HCT116 (cell line): Measurements from ENCODE around the gene RGS17. TPM values are rescaled to one million over a fixed set of nuclear protein-coding genes. Genes with fewer than 3 reads are reported as not detected.
"Not testable (repeated sequence)": the region's sequence is repeated elsewhere in the genome, so short reads cannot be mapped to it uniquely, and the experiment has no call there.

Experiments used
- ATAC-seq: fragments of 200-7000 bp; cut with Tn5 transposase; 2 replicates; pipeline ENCODE4 v1.9.1; 2020; ENCODE audit warnings: mild to moderate bottlenecking, moderate library complexity
- BruUV-seq: library from RNA; stranded (reverse); fragments of 400-500 nt; replicated peaks from 2 replicates; lab custom pipeline; 2021; lab: Mats Ljungman, UMichigan
- CTCF ChIA-PET: fragments of 300-600 bp; sonication (Branson Sonifier 250); formaldehyde crosslinking; loops from one replicate; lab custom pipeline; 2021; ENCODE audit warnings: antibody characterized with exemption; lab: Charles Lee
- POLR2A ChIA-PET: fragments of 300-600, 350-600 bp; sonication (Branson Sonifier 250); formaldehyde crosslinking; loops from one replicate; lab custom pipeline; 2021; ENCODE audit warnings: antibody characterized with exemption; lab: Charles Lee
- RAD21 ChIA-PET, 2 experiments: fragments of 300-600 bp; sonication (Branson Sonifier 250); formaldehyde crosslinking; loops; one replicate each; lab custom pipeline; 2023; ENCODE audit warnings: low total read pairs in 2 of 2; ENCODE audit not compliant: uncharacterized antibody in 2 of 2, unreplicated experiment in 2 of 2, low non-redundant PET in 1 of 2; lab: Charles Lee
- DNase-seq: peaks from one replicate; pipeline ENCODE4 v3.0.0-alpha.2; 2010; ENCODE audit warnings: low read depth, low spot score
- H2AFZ ChIP-seq: fragments of 200-600 bp; shearing (Covaris generic), sonication (generic); 2 replicates; pipeline ENCODE4 v1.6.1; 2017; ENCODE audit warnings: low read depth, mixed run types, mixed read lengths, antibody characterized with exemption, low read length; ENCODE audit not compliant: poor library complexity, severe bottlenecking
- H3K27ac ChIP-seq: 2 replicates; pipeline ENCODE4 v1.5.1; 2012; ENCODE audit warnings: low read depth, low read length
- H3K27me3 ChIP-seq: fragments of 200-600 bp; sonication (generic); 2 replicates; pipeline ENCODE4 v1.6.1; 2016; ENCODE audit warnings: mixed run types, low read length, mixed read lengths; ENCODE audit not compliant: insufficient read depth
- H3K36me3 ChIP-seq, 2 experiments: fragments of 200-500 bp in 1 of 2; fragments of 200-600 bp in 1 of 2; sonication (Bioruptor generic) in 1 of 2; sonication (generic) in 1 of 2; 2 replicates each; pipeline versions ENCODE4 v1.5.1 to v1.6.1; 2014 to 2016; ENCODE audit warnings: low read length in 2 of 2, inconsistent platforms in 1 of 2, mixed read lengths in 1 of 2, mixed run types in 1 of 2; ENCODE audit not compliant: insufficient read depth in 2 of 2, control insufficient read depth in 1 of 2
- H3K4me1 ChIP-seq, 2 experiments: fragments of 200-600 bp in 1 of 2; sonication (generic) in 1 of 2; 2 replicates each; pipeline versions ENCODE4 v1.5.1 to v1.6.1; 2012 to 2017; ENCODE audit warnings: low read length in 2 of 2, inconsistent platforms in 1 of 2, mild to moderate bottlenecking in 1 of 2, mixed read lengths in 1 of 2, mixed run types in 1 of 2, moderate library complexity in 1 of 2; ENCODE audit not compliant: insufficient read depth in 2 of 2, control insufficient read depth in 1 of 2
- H3K4me2 ChIP-seq: fragments of 200-600 bp; sonication (generic); 2 replicates; pipeline ENCODE4 v1.6.1; 2017; ENCODE audit warnings: mixed run types, low read length, mixed read lengths
- H3K4me3 ChIP-seq, 2 experiments: fragments of 200-600 bp in 1 of 2; sonication (generic) in 1 of 2; replicated peaks in 1 of 2; 2 replicates each; pipeline ENCODE4 v1.5.1; 2011 to 2016; ENCODE audit warnings: low read length in 2 of 2, control low read depth in 1 of 2, low read depth in 1 of 2, mild to moderate bottlenecking in 1 of 2, mixed read lengths in 1 of 2, mixed run types in 1 of 2
- H3K79me2 ChIP-seq: fragments of 200-600 bp; sonication (generic); 2 replicates; pipeline ENCODE4 v1.6.1; 2017; ENCODE audit warnings: mild to moderate bottlenecking, mixed run types, low read length, moderate library complexity, mixed read lengths; ENCODE audit not compliant: insufficient read depth
- H3K9ac ChIP-seq: fragments of 200-600 bp; sonication (generic); 2 replicates; pipeline ENCODE4 v1.6.1; 2016; ENCODE audit warnings: low read length, mixed read lengths
- H3K9me2 ChIP-seq: fragments of 200-600 bp; sonication (generic), shearing (Covaris generic); 2 replicates; pipeline ENCODE4 v1.6.1; 2017; ENCODE audit warnings: mixed run types, mild to moderate bottlenecking, moderate library complexity; ENCODE audit not compliant: insufficient read depth
- H3K9me3 ChIP-seq, 2 experiments: fragments of 200-500 bp in 1 of 2; fragments of 200-600 bp in 1 of 2; sonication (Bioruptor generic) in 1 of 2; sonication (generic) in 1 of 2; 2 replicates each; pipeline ENCODE4 v1.6.1; 2014 to 2017; ENCODE audit warnings: low read length in 2 of 2, mixed read lengths in 2 of 2, inconsistent platforms in 1 of 2, low read depth in 1 of 2, mild to moderate bottlenecking in 1 of 2, mixed run types in 1 of 2, moderate library complexity in 1 of 2; ENCODE audit not compliant: control insufficient read depth in 1 of 2, insufficient read depth in 1 of 2
- H4K20me1 ChIP-seq: fragments of 200-600 bp; sonication (generic), shearing (Covaris generic); 2 replicates; pipeline ENCODE4 v1.6.1; 2017; ENCODE audit warnings: mixed run types, mild to moderate bottlenecking, moderate library complexity; ENCODE audit not compliant: insufficient read depth
- CTCF ChIP-seq, 3 experiments: fragments of 200-600 bp in 1 of 3; sonication (generic) in 1 of 3; IDR thresholded peaks in 2 of 3; conservative IDR thresholded peaks in 1 of 3; 2 replicates each; pipeline ENCODE4 v1.5.1; 2012 to 2017; ENCODE audit warnings: low read depth in 2 of 3, low read length in 2 of 3, antibody characterized with exemption in 1 of 3, borderline replicate concordance in 1 of 3, control low read depth in 1 of 3, mild to moderate bottlenecking in 1 of 3, mixed read lengths in 1 of 3, mixed run types in 1 of 3, moderate library complexity in 1 of 3; ENCODE audit not compliant: insufficient read depth in 1 of 3
- EGR1 ChIP-seq: IDR thresholded peaks from 2 replicates; pipeline ENCODE4 v1.6.1; 2012; ENCODE audit warnings: low read depth
- JUND ChIP-seq: IDR thresholded peaks from 2 replicates; pipeline ENCODE4 v1.6.1; 2012
- POLR2A ChIP-seq: IDR thresholded peaks from 2 replicates; pipeline ENCODE4 v1.7.0; 2011; ENCODE audit warnings: borderline replicate concordance; ENCODE audit not compliant: insufficient read depth, insufficient read length; ENCODE audit errors: extremely low read depth
- REST ChIP-seq: IDR thresholded peaks from 2 replicates; pipeline ENCODE4 v1.6.1; 2012; ENCODE audit warnings: low read depth
- SIN3A ChIP-seq: IDR thresholded peaks from 2 replicates; pipeline ENCODE4 v1.6.1; 2012; ENCODE audit warnings: low read depth
- ZFX ChIP-seq: fragments of 450-650 bp; IDR thresholded peaks from 2 replicates; pipeline ENCODE4 v1.6.1; 2017
- intact Hi-C: fragments of 100-400 bp; cut with micrococcal nuclease; formaldehyde crosslinking; loops from 2 replicates; pipeline ENCODE4 v1.10.0; 2022
- total RNA-seq: library from RNA; stranded (reverse); gene quantifications from one replicate; pipeline ENCODE4 v1.2.1, GENCODE V29; 2021; ENCODE audit not compliant: unreplicated experiment

The RGS17 gene
- total RNA-seq, 1 experiment from 2014 or later, result 3.9 TPM

- Histone ChIP-seq H3K27me3 (no peaks in the 10 kb centered on the region), H3K4me2 (peak overlapping the region; percentile 91), H3K4me3 (peak overlapping the region; percentile 94 to 99), H3K9me3 (no peaks in the 10 kb centered on the region), H3K9me2 (no peaks in the 10 kb centered on the region), H3K4me1 (peaks cover 11 to 27% of the 10 kb centered on the region in 2 experiments), H3K27ac (peak overlapping the region; percentile 70), H3K9ac (peak overlapping the region; percentile 90), H3K79me2 (peaks cover 66% of the 10 kb centered on the region), H3K36me3 (peaks cover 12 to 21% of the 10 kb centered on the region in 2 experiments; a peak in 3 of 4 replicates), H4K20me1 (peaks cover 12% of the 10 kb centered on the region; the same call in 1 of the 2 replicates), H2AFZ (no peak overlapping the region)
- POLR2A ChIA-PET, result interaction anchor here (1.0 to 1.1 kb wide), 2 partner anchors 15 to 19 kb away, joined by 3 read pairs; partner anchors contain the start of gene FBXO5
- intact Hi-C loops, result no loop called here
- CTCF ChIA-PET, result no interaction called here
- no peak for DNase-seq
- TF ChIP-seq ZFX (peak; percentile 68; the same call in 1 of the 2 replicates), EGR1 (no peak), REST (no peak), POLR2A (peak; percentile 20), JUND (no peak), CTCF (IDR thresholded peaks at IDR 0.05 in 2 of 3, conservative IDR thresholded peaks at IDR 0.05 in 1 of 3; ENCODE audit: borderline replicate concordance in 1 of 3, insufficient read depth in 1 of 3, low read depth in 2 of 3, low read length in 2 of 3) (no peak), SIN3A (peak; percentile 33; the same call in 1 of the 2 replicates)
- no TSS peak for BruUV-seq
- ATAC-seq, result peak; percentile 43
- RAD21 ChIA-PET, result interaction anchor here in 1 of 2 experiments (0.6 kb wide), 1 partner anchor 347 kb away, joined by 4 read pairs; no protein-coding TSS in a partner anchor
Observed at GRCh38 chr6:153001767-153002612, 129.1 kb downstream of the RGS17 start.

GRCh38 chr6:153000790-153001189 lies 130.3 kb downstream of the RGS17 start:
- H3K9me3 ChIP-seq, H3K9me2 ChIP-seq, H3K27me3 ChIP-seq, ATAC-seq, RAD21 ChIA-PET, H3K27ac ChIP-seq, BruUV-seq, H3K9ac ChIP-seq, H2AFZ ChIP-seq, intact Hi-C loops, DNase-seq: not testable (repeated sequence)
- Histone ChIP-seq H3K36me3 (peaks cover 17 to 21% of the 10 kb centered on the region in 2 experiments), H3K4me3 (peak overlapping the region; percentile 94 to 99; a peak in 3 of 4 replicates), H3K4me1 (peaks cover 11 to 27% of the 10 kb centered on the region in 2 experiments), H3K4me2 (peak overlapping the region; percentile 91), H3K79me2 (peaks cover 78% of the 10 kb centered on the region), H4K20me1 (peaks cover 13% of the 10 kb centered on the region; the same call in 1 of the 2 replicates)
- ChIA-PET POLR2A (interaction anchor here (0.7 to 1.0 kb wide), 4 partner anchors 13 to 513 kb away, joined by 3 to 5 read pairs (median 4); no protein-coding TSS in a partner anchor), CTCF (interaction anchor here (0.7 to 0.9 kb wide), 2 partner anchors 24 to 52 kb away, joined by 3 to 5 read pairs; no protein-coding TSS in a partner anchor)
